NCI-H2081 treated with DMSO at 0.1 percent for 48 hours (cell line): ENCODE results near the gene ANTXR2.
"Not testable (repeated sequence)": the region's sequence is repeated elsewhere in the genome, so short reads cannot be mapped to it uniquely, and the experiment has no call there.

Source experiments
- DNase-seq: peaks from one replicate; lab custom pipeline; 2025; lab: John Stamatoyannopoulos, UW

ANTXR2 gene

GRCh38 chr4:80017125-80017854 is 55.7 kb downstream of the ANTXR2 start:
- no peak for DNase-seq

DNA sequence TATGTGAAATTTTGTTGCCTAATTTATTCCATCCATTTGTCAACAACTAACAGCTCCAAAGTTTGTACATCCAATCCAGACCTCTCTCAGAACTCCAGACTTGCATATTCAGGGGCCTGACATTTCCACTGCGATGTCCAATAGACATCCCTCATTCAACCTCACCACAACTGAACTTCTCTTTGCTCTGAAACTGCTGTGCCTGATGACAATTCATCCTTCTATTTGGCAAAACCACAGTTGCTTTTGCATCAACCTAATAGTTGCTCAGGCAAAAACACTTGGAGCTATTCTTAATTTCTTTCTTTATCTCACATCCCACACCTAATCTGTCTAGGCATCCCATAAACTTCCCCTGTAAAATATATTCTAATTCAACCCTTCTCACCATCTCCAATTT is 56.5 kb downstream of the ANTXR2 start:
- DNase-seq = no peak

DNA sequence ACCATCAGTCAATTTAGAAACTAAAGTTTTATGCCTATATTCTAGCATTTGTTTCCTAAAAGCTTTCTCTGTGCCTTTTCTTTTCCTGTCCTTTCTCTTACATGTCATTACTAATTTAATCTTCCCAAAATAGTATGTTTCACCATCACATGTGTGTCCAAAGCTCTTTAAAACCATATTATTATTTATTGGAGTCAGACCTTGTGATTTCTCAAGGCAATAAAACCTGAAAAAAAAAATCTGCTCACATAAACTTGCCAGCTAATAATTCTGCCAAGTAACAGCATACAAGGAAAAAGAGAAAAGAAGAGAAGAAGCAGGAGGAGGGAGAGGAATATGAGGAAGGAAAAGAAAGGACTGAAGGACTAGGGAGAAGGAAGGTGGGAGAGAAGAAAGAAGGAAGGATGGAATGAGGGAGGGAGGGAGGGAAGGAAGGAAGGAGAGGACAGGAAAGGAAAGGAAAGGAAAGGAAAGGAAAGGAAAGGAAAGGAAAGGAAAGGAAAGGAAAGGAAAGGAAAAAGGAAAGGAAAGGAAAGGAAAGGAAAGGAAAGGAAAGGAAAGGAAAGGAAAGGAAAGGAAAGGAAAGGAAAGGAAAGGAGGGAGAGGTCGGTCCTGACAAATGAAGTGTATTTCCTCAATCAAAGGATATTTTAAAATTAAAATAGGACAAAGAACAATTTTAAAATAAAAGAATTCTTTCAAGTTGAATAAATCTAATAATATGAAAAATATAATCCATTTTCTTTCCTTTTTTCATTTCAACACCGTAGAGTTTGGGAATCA is 57.4 kb downstream of the ANTXR2 start:
- no peak for DNase-seq

GRCh38 chr4:80014531-80014930 is 58.5 kb downstream of the ANTXR2 start:
- no peak for DNase-seq

DNA sequence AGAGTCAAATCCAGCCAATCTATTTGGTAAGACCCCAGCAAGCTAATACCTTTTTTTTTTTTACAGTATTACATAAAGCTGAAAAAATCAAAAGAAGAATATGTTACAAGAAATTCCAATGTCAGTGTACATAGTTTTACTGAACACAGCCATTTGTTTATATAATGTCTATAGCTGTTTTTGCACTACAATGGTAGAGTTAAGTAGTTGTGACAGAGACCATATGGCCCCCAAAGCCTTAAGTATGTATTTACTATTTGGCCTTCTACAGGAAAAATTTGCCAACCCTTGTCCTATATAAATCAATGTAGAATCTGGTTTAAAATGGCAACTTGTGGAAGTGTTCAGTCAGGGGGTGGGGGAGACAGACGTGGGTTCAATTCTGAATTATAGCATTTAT is 60.7 kb downstream of the ANTXR2 start:
- DNase-seq = no peak

DNA sequence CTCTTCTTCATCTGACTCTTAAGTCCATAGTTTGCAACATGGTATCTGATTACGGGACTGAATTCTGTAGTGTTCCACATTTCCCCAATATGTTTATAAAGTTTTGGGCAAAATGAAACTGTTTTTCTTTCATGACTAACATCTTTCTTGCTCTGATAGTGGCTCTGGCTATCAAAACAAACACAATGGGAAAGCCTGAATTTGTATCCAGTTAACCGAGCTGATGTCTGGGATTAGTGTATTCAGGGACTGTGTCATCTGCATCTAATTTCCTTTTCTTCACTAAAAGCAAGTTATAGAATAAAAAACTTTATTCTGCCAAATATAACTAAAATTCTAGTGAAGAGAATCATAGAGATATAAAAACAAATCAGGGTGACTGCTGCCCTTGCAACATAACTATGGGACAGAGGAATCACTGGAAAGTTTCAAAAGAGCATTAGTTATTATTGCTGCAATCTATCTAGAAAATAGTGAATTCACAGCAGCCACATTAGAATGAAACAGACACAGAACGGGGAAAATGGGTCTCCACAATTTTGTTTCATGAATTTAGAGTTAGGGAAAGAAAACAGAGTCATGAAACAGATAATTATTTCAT is 61.3 kb downstream of the ANTXR2 start:
- no peak for DNase-seq

GRCh38 chr4:80010316-80010715 is 62.7 kb downstream of the ANTXR2 start:
- no peak for DNase-seq

DNA sequence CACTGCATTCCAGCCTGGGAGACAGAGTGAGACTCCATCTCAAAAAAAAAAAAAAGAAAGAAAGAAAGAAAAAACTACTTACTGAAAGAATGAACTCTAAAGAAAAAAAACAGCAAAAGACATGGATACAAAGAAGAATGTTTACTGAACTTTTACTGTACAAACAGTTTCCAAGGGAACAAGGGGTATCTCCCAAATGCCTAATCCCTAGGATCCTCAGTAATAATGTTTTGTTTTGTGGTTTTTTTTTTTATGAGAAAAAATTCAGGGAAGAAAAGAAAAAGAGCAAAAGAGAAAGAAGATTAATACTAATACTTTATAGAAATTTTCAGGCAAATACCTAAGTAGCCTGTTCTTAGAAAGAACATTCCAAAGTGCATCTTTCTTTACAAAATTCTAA is 63.2 kb downstream of the ANTXR2 start:
- no peak for DNase-seq

DNA sequence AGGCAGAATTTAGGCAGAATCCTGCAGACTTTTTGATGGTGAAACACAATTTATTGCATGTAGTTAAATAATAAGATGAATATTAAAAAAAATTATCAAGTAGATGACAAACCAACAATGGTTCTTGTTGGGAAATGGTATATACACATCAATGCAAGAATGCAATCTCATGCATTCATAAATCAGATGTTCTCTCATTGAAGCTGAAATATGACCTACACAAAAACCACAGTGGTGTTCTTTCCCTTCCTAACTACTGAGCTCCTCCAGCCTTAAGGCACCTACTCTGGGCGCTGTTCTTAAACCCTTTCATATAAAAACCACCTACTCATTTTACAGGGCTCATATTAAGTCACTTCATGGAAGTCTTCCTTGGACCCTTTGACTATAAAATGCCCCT is 64.1 kb downstream of the ANTXR2 start:
- no peak for DNase-seq

- DNase-seq = no peak
Observed at GRCh38 chr4:80008351-80008750, 64.7 kb downstream of the ANTXR2 start.

DNA sequence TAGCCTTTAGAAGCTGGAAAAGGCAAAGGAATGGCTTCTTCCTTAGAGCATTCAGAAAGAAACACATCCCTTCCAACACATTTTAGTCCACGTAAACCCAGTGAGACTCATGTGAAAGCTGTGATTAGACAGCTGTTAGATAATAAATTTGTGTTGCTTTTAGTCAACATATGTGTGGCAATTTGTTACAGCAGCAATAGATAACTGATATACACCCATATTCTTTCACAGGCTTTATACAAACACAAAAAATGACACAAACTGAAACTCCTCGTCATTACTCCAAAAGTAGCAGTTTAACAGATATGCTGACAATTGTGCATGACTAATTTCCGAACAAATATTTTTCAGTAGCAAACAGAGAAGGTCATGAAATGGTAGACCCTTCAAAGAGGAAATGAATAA is 65.3 kb downstream of the ANTXR2 start:
- no peak for DNase-seq

- no peak for DNase-seq
Observed at GRCh38 chr4:80006935-80007744, 65.9 kb downstream of the ANTXR2 start.

- no peak for DNase-seq
Observed at GRCh38 chr4:80005863-80006262, 67.2 kb downstream of the ANTXR2 start.

DNA sequence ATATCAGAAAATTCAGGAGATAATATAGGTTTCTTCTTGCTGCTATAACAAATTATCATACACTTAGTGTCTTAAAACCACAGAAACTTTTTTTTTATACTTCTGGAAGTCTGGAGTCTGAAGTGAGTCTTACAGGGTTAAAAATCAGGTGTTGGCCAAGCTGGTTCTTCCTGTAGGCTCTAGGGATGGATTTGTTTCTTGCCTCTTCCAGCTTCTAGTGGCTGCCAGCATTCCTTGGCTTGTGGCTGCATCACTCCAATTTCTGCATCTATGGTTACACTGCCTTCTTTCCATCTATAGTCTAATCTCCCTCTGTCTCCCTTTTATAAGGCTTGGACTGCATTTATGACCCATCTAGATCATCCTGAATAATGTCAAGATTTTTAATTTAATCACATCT is 68.7 kb downstream of the ANTXR2 start:
- DNase-seq = no peak

DNA sequence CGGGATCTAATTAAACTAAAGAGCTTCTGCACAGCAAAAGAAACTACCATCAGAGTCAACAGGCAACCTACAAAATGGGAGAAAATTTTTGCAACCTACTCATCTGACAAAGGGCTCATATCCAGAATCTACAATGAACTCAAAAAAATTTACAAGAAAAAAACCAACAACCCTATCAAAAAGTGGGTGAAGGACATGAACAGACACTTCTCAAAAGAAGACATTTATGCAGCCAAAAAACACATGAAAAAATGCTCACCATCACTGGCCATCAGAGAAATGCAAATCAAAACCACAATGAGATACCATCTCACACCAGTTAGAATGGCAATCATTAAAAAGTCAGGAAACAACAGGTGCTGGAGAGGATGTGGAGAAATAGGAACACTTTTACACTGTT is 70.5 kb downstream of the ANTXR2 start:
- DNase-seq = not testable (repeated sequence)

DNA sequence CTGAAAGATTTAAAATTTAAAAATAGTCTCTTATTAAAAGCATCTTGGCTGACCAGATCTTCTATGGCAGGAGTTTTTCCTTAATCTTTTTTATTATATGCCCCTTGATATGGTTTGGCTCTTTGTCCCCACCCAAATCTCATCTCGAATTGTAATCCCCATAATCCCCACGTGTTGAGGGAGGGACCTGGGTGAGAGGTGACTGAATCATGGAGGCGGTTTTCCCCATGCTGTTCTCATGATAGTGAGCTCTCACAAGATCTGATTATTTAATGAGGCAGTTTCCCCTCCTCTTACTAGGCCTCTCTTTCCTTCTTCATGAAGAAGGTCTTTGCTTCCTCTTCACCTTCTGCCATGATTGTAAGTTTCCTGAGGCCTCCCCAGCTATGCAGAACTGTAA is 74.0 kb downstream of the ANTXR2 start:
- not testable (repeated sequence) for DNase-seq

DNA sequence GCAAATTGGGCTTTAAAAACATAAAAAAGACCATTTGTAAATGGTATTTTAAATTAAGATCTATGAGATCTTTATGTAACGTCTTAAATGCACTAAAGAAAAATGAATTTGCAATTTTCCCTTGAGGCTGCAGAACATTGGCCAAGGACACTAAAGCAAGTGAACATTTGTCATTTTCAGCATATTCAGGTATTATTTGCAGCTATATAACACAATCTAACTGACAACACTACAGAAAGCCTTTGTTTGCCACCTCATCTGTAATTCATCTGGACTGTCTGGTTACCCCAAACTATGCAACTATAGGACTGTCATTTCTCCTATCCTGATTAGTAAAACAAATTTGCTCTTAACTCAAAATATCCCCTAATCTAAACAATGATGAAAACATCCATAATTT is 74.8 kb downstream of the ANTXR2 start:
- no peak for DNase-seq

DNA sequence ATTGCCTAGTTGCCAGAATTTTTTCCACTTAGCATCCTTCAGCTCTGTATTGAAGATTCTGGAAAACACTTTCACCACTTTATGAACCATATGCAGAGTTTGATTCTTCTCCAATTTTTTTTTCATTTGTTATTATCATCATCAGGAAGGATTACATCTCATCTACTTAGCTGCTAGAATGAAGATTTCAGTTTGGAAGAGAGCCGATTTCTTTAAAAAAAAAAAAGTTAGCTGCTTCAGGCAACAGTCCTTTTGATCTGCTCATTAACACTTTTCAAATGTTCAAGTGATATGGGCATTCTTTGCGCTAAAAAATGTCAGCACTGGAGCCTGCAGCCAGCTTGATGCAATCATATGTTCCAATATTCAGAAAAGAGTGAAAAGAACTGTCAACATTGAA is 76.2 kb downstream of the ANTXR2 start:
- DNase-seq = no peak

DNA sequence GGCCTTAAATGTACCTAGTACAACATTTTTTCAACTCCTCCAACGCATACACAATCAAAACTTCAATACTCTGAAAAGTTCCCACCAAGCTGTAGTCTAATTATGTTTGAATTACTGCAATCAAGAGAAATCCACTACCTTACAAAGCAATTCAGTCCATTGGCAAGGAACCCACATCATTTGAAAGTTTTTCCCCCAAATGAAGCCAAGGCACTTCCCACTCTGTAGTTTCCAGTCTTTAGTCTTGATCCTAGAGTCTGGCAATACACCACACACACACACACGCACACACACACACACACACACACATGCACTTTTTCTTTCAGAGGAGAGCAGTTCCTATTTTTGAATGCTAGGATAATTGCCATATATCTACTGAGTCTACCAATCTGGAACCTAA is 79.6 kb downstream of the ANTXR2 start:
- DNase-seq = no peak

DNA sequence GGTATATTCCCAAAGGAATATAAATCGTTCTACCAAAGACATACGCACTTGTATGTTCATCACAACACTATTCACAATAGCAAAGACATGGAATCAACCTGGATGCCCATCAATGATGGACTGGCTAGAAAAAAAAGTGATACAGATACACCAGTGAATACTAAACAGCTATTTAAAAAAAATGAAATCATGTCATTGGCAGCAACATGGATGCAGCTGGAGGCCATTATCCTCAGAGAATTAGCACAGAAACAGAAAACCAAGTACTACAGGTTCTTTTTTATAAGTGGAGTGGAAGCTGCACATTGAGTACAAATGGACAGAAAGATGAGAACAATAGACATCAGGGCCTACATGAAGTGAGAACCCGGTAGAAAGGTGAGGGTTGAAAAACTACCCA is 81.4 kb downstream of the ANTXR2 start:
- no peak for DNase-seq

GRCh38 chr4:79991100-79991499 is 81.9 kb downstream of the ANTXR2 start:
- DNase-seq = not testable (repeated sequence)

DNA sequence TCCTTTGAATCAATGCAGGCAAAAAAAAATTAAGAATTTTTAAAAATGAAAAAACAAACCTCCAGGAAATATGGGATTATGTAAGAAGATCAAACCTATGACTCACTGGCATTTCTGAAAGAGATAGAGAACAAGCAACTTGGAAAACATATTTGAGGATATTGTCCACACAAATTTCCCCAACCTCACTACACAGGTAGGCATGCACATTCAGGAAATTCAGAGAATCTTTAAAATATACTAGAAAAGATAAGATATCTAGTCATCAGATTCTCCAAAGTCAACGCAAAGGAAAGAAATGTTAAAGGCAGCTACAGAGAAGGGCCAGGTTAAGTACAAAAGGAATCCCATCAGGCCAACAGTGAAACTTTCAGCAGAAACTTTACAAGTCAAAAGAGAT is 85.6 kb downstream of the ANTXR2 start:
- DNase-seq = no peak
